Measurements from ENCODE around the gene HLA-F.

Gene HLA-F

DNA sequence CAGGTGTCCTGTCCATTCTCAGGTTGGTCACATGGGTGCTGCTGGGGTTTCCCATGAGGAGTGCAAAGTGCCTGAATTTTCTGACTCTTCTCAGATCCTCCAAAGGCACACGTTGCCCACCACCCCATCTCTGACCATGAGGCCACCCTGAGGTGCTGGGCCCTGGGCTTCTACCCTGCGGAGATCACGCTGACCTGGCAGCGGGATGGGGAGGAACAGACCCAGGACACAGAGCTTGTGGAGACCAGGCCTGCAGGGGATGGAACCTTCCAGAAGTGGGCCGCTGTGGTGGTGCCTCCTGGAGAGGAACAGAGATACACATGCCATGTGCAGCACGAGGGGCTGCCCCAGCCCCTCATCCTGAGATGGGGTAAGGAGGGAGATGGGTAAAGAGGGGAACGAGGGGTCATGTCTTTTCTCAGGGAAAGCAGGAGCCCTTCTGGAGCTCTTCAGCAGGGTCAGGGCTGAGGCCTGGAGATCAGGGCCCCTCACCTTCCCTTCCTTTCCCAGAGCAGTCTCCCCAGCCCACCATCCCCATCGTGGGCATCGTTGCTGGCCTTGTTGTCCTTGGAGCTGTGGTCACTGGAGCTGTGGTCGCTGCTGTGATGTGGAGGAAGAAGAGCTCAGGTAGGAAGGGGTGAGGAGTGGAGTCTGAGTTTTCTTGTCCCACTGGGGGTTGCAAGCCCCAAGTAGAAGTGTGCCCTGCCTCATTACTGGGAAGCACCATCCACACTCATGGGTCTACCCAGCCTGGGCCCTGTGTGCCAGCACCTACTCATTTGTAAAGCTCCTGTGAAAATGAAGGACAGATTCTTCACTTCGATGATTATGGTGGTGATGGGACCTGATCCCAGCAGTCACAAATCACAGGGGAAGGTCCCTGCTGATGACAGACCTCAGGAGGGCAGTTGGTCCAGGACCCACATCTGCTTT is 2.0 kb downstream of the HLA-F start:
- H3K27ac ChIP-seq, result no peak overlapping the region
- TF ChIP-seq, protein P1, sequence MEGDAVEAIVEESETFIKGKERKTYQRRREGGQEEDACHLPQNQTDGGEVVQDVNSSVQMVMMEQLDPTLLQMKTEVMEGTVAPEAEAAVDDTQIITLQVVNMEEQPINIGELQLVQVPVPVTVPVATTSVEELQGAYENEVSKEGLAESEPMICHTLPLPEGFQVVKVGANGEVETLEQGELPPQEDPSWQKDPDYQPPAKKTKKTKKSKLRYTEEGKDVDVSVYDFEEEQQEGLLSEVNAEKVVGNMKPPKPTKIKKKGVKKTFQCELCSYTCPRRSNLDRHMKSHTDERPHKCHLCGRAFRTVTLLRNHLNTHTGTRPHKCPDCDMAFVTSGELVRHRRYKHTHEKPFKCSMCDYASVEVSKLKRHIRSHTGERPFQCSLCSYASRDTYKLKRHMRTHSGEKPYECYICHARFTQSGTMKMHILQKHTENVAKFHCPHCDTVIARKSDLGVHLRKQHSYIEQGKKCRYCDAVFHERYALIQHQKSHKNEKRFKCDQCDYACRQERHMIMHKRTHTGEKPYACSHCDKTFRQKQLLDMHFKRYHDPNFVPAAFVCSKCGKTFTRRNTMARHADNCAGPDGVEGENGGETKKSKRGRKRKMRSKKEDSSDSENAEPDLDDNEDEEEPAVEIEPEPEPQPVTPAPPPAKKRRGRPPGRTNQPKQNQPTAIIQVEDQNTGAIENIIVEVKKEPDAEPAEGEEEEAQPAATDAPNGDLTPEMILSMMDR (conservative IDR thresholded peaks at IDR 0.05), result no peak

DNA sequence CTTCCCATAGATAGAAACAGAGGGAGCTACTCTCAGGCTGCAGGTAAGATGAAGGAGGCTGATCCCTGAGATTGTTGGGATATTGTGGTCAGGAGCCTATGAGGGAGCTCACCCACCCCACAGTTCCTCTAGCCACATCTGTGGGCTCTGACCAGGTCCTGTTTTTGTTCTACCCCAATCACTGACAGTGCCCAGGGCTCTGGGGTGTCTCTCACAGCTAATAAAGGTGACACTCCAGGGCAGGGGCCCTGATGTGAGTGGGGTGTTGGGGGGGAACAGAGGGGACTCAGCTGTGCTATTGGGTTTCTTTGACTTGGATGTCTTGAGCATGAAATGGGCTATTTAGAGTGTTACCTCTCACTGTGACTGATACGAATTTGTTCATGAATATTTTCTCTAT is 2.8 kb downstream of the HLA-F start:
- TF ChIP-seq, protein P1 (conservative IDR thresholded peaks at IDR 0.05), result no peak

DNA sequence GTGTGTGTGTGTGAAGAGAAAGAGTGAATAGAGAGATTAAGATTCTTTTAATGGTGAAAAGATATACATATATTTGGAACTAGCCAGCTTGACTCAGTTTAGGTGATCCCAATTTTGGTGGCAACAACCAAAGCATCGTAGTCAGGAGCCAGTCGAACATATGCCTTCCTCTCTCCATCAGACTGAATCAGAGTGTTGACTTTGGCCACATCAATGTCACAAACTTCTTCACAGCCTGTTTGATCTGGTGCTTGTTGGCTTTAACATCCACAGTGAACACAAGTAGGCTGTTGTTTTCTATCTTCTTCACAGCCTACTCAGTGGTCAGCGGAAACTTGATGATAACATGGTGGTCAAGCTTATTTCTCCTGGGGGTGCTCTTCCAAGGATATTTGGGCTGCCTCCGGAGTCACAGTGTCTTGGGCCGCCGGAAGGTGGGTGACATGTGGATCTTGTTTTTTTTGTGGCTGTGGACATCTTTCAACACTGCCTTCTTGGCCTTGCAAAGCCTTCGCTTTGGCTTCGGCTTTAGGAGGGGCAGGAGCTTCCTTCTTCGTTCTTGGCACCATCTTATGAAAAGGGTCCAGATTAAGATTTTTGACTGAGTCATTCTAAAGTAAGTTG is 3.4 kb downstream of the HLA-F start:
- no peak overlapping the region for H3K27ac ChIP-seq
- TF ChIP-seq, protein P1 (conservative IDR thresholded peaks at IDR 0.05), result no peak

More for the DNA sequence above, 2.8 kb downstream of the HLA-F start:
- H3K27ac ChIP-seq, result no peak overlapping the region

GRCh38 chr6:29727637-29728036 is 4.4 kb downstream of the HLA-F start:
- no peak overlapping the region for H3K27ac ChIP-seq
- TF ChIP-seq, protein P1 (conservative IDR thresholded peaks at IDR 0.05), result no peak

DNA sequence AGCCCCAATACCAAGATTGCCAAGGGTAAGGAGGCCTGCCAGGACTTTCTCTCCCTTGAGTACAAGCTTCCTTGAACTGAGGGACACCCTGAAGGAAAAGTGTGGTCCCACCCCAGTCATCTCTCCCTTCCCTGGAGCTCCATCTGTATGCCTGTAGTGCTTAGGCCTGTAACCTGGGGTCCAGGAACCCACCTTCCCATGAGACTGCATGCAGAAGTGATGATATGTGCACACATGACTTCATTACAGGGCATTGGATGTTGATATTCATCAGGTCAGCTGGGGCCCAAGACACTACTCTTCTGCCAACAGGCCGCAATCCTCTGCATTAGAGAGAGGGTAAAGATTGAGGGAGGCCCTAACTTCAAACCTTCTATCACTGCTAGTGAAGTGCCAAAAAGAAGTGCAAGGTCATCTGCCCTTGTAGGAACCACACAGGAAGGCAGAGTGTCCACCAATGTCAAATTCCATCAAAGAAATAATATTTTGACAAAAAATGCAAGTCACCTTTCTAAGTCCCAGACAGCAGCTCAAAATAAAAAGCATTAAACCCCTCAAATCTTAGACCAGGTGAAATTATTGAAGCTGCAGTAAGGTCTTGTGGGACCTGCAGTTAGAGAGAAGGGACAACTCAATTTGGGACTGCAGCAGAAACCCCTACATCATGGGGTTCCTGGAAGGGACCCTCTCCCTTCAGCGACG is 5.1 kb downstream of the HLA-F start:
- TF ChIP-seq, protein P1 (conservative IDR thresholded peaks at IDR 0.05), result no peak

GRCh38 chr6:29728875-29729270 is 5.6 kb downstream of the HLA-F start:
- TF ChIP-seq, protein P1 (conservative IDR thresholded peaks at IDR 0.05), result no peak
- no peak overlapping the region for H3K27ac ChIP-seq

More for the DNA sequence above, 5.1 kb downstream of the HLA-F start:
- H3K27ac ChIP-seq, result no peak overlapping the region

DNA sequence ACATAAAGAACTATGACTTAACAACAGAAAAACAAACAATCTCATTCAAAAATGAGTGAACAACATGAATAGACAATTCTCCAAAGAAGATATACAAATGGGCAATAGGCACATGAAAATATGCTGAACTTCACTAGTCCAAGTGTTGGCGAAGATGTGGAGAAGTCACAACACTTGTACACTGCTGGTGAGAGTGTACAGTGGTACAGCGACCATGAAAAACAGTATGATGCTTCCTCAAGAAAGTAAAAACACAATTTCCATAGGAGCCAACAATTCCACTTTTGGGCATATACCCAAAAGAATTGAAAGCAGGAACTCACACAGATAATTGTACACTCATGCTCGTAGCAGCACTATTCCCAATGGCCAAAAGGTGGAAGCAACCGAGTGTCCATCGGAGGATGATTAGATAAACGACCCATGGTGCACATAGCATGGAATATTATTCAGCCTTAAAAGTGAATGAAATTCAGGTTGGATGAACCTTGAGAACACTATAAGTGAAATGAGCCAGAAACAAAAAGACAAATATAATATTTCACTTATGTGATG is 6.6 kb downstream of the HLA-F start:
- TF ChIP-seq, protein P1 (conservative IDR thresholded peaks at IDR 0.05), result no peak
- H3K27ac ChIP-seq, result no peak overlapping the region

Data from VCaP (cell line).